Hematopoietic multipotent progenitor cell treated with erythropoietin and hydrocortisone succinate and interleukin-3 and kit ligand, for 15 days (in vitro differentiated cells): ENCODE data around the gene KCNC1.

Source experiments
- DNase-seq: peaks from one replicate; pipeline ENCODE4 v3.0.0-alpha.2; 2015; ENCODE audit warnings: low spot score

The KCNC1 gene

GRCh38 chr11:17716807-17717206 lies 17.8 kb upstream of the KCNC1 start:
- DNase-seq, result no peak

- no peak for DNase-seq
Measured at GRCh38 chr11:17718015-17718414, 16.6 kb upstream of the KCNC1 start.

GRCh38 chr11:17718510-17718962 lies 16.0 kb upstream of the KCNC1 start:
- DNase-seq, result no peak

GRCh38 chr11:17719028-17719937 lies 15.3 kb upstream of the KCNC1 start, which contains the start of gene MYOD1:
Gene MYOD1, plus strand, starts transcription at chr11:17719571. Its CDS starts 212 bp downstream, at chr11:17719783.
- DNase-seq, result no peak

- no peak for DNase-seq
Measured at GRCh38 chr11:17719938-17720795, 14.4 kb upstream of the KCNC1 start.

- no peak for DNase-seq
Measured at GRCh38 chr11:17720796-17721171, 13.8 kb upstream of the KCNC1 start.

GRCh38 chr11:17721242-17721999 lies 13.2 kb upstream of the KCNC1 start:
- DNase-seq, result no peak

- no peak for DNase-seq
Measured at GRCh38 chr11:17722000-17722643, 12.5 kb upstream of the KCNC1 start.

- DNase-seq, result no peak
Measured at GRCh38 chr11:17724020-17724908, 10.3 kb upstream of the KCNC1 start.

- no peak for DNase-seq
Measured at GRCh38 chr11:17725174-17725573, 9.4 kb upstream of the KCNC1 start.

- DNase-seq, result no peak
Measured at GRCh38 chr11:17730137-17730536, 4.4 kb upstream of the KCNC1 start.

- DNase-seq, result peak; percentile 58
Measured at GRCh38 chr11:17730608-17731462, 3.7 kb upstream of the KCNC1 start.

GRCh38 chr11:17733261-17733660 lies 1.3 kb upstream of the KCNC1 start:
- DNase-seq, result no peak

GRCh38 chr11:17734986-17735817 lies 621 bp downstream of the KCNC1 start:
- no peak for DNase-seq

GRCh38 chr11:17735818-17736578 lies 1.4 kb downstream of the KCNC1 start:
- DNase-seq, result no peak

- no peak for DNase-seq
Measured at GRCh38 chr11:17736579-17736893, 2.0 kb downstream of the KCNC1 start.

GRCh38 chr11:17736930-17737817 lies 2.6 kb downstream of the KCNC1 start:
- no peak for DNase-seq
